Measurements from ENCODE around the gene MT1F. TPM values are rescaled to one million over a fixed set of nuclear protein-coding genes. Genes with fewer than 3 reads are reported as not detected.
A peak's percentile ranks its signal among the peaks of the same experiment; 100 is the strongest.

The MT1F gene
- total and polyA plus RNA-seq, 2 of the 4 experiments (the other 2 are of a cell fraction): 0.56 TPM; not detected in 1

- TF ChIP-seq CTCF (conservative IDR thresholded peaks at IDR 0.05; ENCODE audit: low read depth, low read length) (no peak), SMC3 (IDR thresholded peaks at IDR 0.05; ENCODE audit: low read depth, low read length) (no peak), MAFK (IDR thresholded peaks at IDR 0.05; ENCODE audit: low read depth, low read length) (no peak)
Observed at GRCh38 chr16:56611281-56611833, 46.4 kb upstream of the MT1F start (continued).

- Histone ChIP-seq H3K14ac (replicated peaks; ENCODE audit: low read depth, low read length) (peak overlapping the region; percentile 81), H3K9me3 (ENCODE audit: control insufficient read depth, insufficient read depth, low read length) (no peaks in the 10 kb centered on the region), H4K8ac (ENCODE audit: low read depth in 2 of 2, low read length in 2 of 2) (peak overlapping the region; percentile 70 to 75), H2AK5ac (ENCODE audit: low read depth, low read length) (peak overlapping the region; percentile 97), H3K4me2 (ENCODE audit: low read depth, low read length) (no peak overlapping the region; the same call in 1 of the 2 replicates), H2BK5ac (ENCODE audit: low read depth, low read length, poor library complexity, severe bottlenecking) (peak overlapping the region; percentile 89), H2AFZ (replicated peaks; ENCODE audit: low read length, poor library complexity) (no peak overlapping the region), H3K4me1 (ENCODE audit: control insufficient read depth, insufficient read depth, low read length) (peaks cover 36% of the 10 kb centered on the region), H2BK20ac (ENCODE audit: low read depth, low read length) (peak overlapping the region; percentile 96), H3K27me3 (ENCODE audit: control insufficient read depth, insufficient read depth, low read length) (no peaks in the 10 kb centered on the region), H4K5ac (ENCODE audit: low read depth, low read length) (peak overlapping the region; percentile 36; the same call in 1 of the 2 replicates), H2BK120ac (ENCODE audit: low read depth, low read length) (peak overlapping the region; percentile 96), H3K9ac (ENCODE audit: low read depth, low read length) (no peak overlapping the region), H3K79me1 (ENCODE audit: low read depth in 1 of 2, low read length in 2 of 2) (peaks cover 2 to 58% of the 10 kb centered on the region in 2 experiments; a peak in 3 of 4 replicates), H2AK9ac (replicated peaks; ENCODE audit: low read depth, low read length, poor library complexity) (no peak overlapping the region), H3K4me3 (ENCODE audit: insufficient read depth, low read depth, low read length) (no peak overlapping the region), H4K20me1 (ENCODE audit: insufficient read depth, low read length) (no peaks in the 10 kb centered on the region), H3K4ac (ENCODE audit: low read depth, low read length) (peak overlapping the region; percentile 93), H3K56ac (ENCODE audit: extremely low read depth, insufficient read depth, low read length) (peak overlapping the region; percentile 41; the same call in 1 of the 2 replicates), H4K91ac (ENCODE audit: insufficient read depth, low read depth, low read length) (peak overlapping the region; percentile 91), H3K9me1 (ENCODE audit: insufficient read depth, low read length) (peaks cover 21% of the 10 kb centered on the region), H3K23ac (ENCODE audit: low read depth, low read length) (peak overlapping the region; percentile 92), H3K36me3 (ENCODE audit: control insufficient read depth, insufficient read depth, low read length) (no peaks in the 10 kb centered on the region), H2BK15ac (ENCODE audit: low read depth, low read length) (peak overlapping the region; percentile 98; the same call in 2 of the 3 replicates), H3K27ac (ENCODE audit: insufficient read depth, low read length) (no peak overlapping the region; the same call in 1 of the 2 replicates), H3K18ac (ENCODE audit: low read depth, low read length) (peak overlapping the region; percentile 58; the same call in 1 of the 2 replicates)
- POLR2A ChIA-PET (ENCODE audit: unreplicated experiment): no interaction called here
- DNase-seq (no peak), ATAC-seq (ENCODE audit: low read depth) (no peak)
- no peak for TF ChIP-seq CHD1 (IDR thresholded peaks at IDR 0.05; ENCODE audit: low read depth, low read length)
- TF ChIP-seq BHLHE40 (IDR thresholded peaks at IDR 0.05; ENCODE audit: low read depth, low read length): no peak
- no peak for TF ChIP-seq RCOR1 (IDR thresholded peaks at IDR 0.05; ENCODE audit: insufficient replicate concordance, low read length)
- TF ChIP-seq MAZ (IDR thresholded peaks at IDR 0.05; ENCODE audit: borderline replicate concordance, low read depth, low read length): no peak
- no peak for TF ChIP-seq RFX5 (IDR thresholded peaks at IDR 0.05; ENCODE audit: low read depth, low read length)
- no peak for TF ChIP-seq USF2 (IDR thresholded peaks at IDR 0.05; ENCODE audit: low read depth, low read length)
- no peak for TF ChIP-seq FOS (IDR thresholded peaks at IDR 0.05; ENCODE audit: low read depth, low read length)
- TF ChIP-seq MAFK (IDR thresholded peaks at IDR 0.05; ENCODE audit: low read depth, low read length): no peak
- no TSS peak for BruUV-seq (replicated peaks)
- intact Hi-C loops (cut with micrococcal nuclease): no loop called here
- in situ Hi-C loops (cut with MboI; ENCODE audit: low sequenced_read_pairs): no loop called here
- CTCF ChIA-PET: no interaction called here
- dilution Hi-C loops (cut with HindIII; ENCODE audit: low sequenced_read_pairs, unreplicated experiment): no loop called here
Observed at GRCh38 chr16:56613706-56614105, 44.1 kb upstream of the MT1F start.
